HepG2 (cell line): ENCODE measurements around the gene YIF1B. TPM values are rescaled to one million over a fixed set of nuclear protein-coding genes. Genes with fewer than 3 reads are reported as not detected.

Source experiments
- ATAC-seq: fragments of 200-7000 bp; cut with Tn5 transposase; 3 replicates; pipeline ENCODE4 v1.9.1; 2020; ENCODE audit warnings: mild to moderate bottlenecking, moderate library complexity
- BruUV-seq: library from RNA; stranded (reverse); fragments of 400-500 nt; replicated peaks from 2 replicates; lab custom pipeline; 2021; lab: Mats Ljungman, UMichigan
- CTCF ChIA-PET: fragments of 300-600 bp; formaldehyde crosslinking; extraction: SDS; loops from one replicate; lab custom pipeline; 2021; ENCODE audit warnings: low total read pairs, inconsistent platforms, low intra/inter-chr PET ratio; lab: Yijun Ruan, JAX
- POLR2A ChIA-PET: fragments of 350-600 bp; sonication (Branson Sonifier 250); formaldehyde crosslinking; loops from one replicate; lab custom pipeline; 2020; ENCODE audit warnings: antibody characterized with exemption, inconsistent platforms; lab: Yijun Ruan, JAX
- DNase-seq: peaks from one replicate; pipeline ENCODE4 v3.0.0-alpha.2; 2015; ENCODE audit warnings: low spot score
- FAIRE-seq: peaks from 3 replicates; lab custom pipeline; 2011; peaks lifted over from hg19 to GRCh38; lab: Jason Lieb, UNC
- H2AFZ ChIP-seq: one replicate; pipeline ENCODE4 v1.6.1; 2011; ENCODE audit warnings: low read length, inconsistent platforms
- H3K27ac ChIP-seq: fragments of 300-600 bp; 3 replicates; pipeline ENCODE4 v1.8.0; 2011; ENCODE audit warnings: mixed run types, mild to moderate bottlenecking, mixed read lengths, low read length, inconsistent platforms; ENCODE audit not compliant: insufficient read depth; ENCODE audit errors: extremely low read length
- H3K27me3 ChIP-seq, 2 experiments: fragments of 200-600 bp in 1 of 2; 2 replicates in 1 of 2; 3 replicates in 1 of 2; pipeline versions ENCODE4 v1.6.0 to v1.8.0; 2011; ENCODE audit warnings: low read length in 2 of 2, mild to moderate bottlenecking in 2 of 2, moderate library complexity in 2 of 2, inconsistent platforms in 1 of 2; ENCODE audit not compliant: insufficient read depth in 2 of 2, control insufficient read depth in 1 of 2
- H3K36me3 ChIP-seq, 2 experiments: fragments of 200-600 bp in 1 of 2; replicated peaks in 1 of 2; 2 replicates in 1 of 2; 3 replicates in 1 of 2; pipeline versions ENCODE4 v1.5.1 to v1.8.0; 2011; ENCODE audit warnings: low read length in 2 of 2, inconsistent platforms in 1 of 2; ENCODE audit not compliant: insufficient read depth in 2 of 2, control insufficient read depth in 1 of 2
- H3K4me1 ChIP-seq: 2 replicates; pipeline ENCODE4 v1.5.1; 2012; ENCODE audit warnings: low read length, inconsistent platforms; ENCODE audit not compliant: insufficient read depth
- H3K4me2 ChIP-seq: 2 replicates; pipeline ENCODE4 v1.6.0; 2011; ENCODE audit warnings: low read depth, low read length, inconsistent platforms
- H3K4me3 ChIP-seq, 3 experiments: fragments of 200-600 bp in 1 of 3; sonication (generic), shearing (Covaris generic) in 1 of 3; replicated peaks in 1 of 3; 2 replicates each; pipeline ENCODE4 v1.5.1; 2011 to 2016; ENCODE audit warnings: low read length in 3 of 3, inconsistent platforms in 2 of 3, low read depth in 2 of 3, mild to moderate bottlenecking in 2 of 3, control low read depth in 1 of 3, mixed read lengths in 1 of 3; ENCODE audit not compliant: insufficient read depth in 1 of 3
- H3K79me2 ChIP-seq: one replicate; pipeline ENCODE4 v1.6.1; 2011; ENCODE audit warnings: low read length, inconsistent platforms; ENCODE audit not compliant: insufficient read depth
- H3K9ac ChIP-seq: 2 replicates; pipeline ENCODE4 v1.6.0; 2011; ENCODE audit warnings: mild to moderate bottlenecking, low read depth, low read length, inconsistent platforms; ENCODE audit not compliant: insufficient read depth
- H3K9me3 ChIP-seq: 2 replicates; pipeline ENCODE4 v1.5.1; 2012; ENCODE audit warnings: mild to moderate bottlenecking, low read length
- H4K20me1 ChIP-seq: 2 replicates; pipeline ENCODE4 v1.6.0; 2011; ENCODE audit warnings: inconsistent platforms, mild to moderate bottlenecking, low read length, moderate library complexity; ENCODE audit not compliant: insufficient read depth
- ATF6 ChIP-seq: sonication (generic); formaldehyde crosslinking; conservative IDR thresholded peaks from 2 replicates; pipeline ENCODE4 v1.4.0; 2020; ENCODE audit warnings: missing genetic modification reagents
- BHLHE40 ChIP-seq: IDR thresholded peaks from 2 replicates; pipeline ENCODE4 v1.6.1; 2011; ENCODE audit warnings: low read length, improper control_type of control experiment
- GLI4 ChIP-seq: sonication (generic); formaldehyde crosslinking; IDR thresholded peaks from 2 replicates; pipeline ENCODE4 v1.5.1; 2020; ENCODE audit warnings: missing genetic modification reagents, mild to moderate bottlenecking, moderate library complexity, borderline replicate concordance
- HOXA9 ChIP-seq: sonication (generic); formaldehyde crosslinking; IDR thresholded peaks from 2 replicates; pipeline ENCODE4 v1.8.1; 2022; ENCODE audit warnings: missing genetic modification reagents, mild to moderate bottlenecking, moderate library complexity, borderline replicate concordance
- KMT2B ChIP-seq: IDR thresholded peaks from 2 replicates; pipeline ENCODE4 v1.6.1; 2016; ENCODE audit warnings: missing genetic modification reagents, missing compliant biosample characterization
- REL ChIP-seq: sonication (generic); formaldehyde crosslinking; conservative IDR thresholded peaks from 2 replicates; pipeline ENCODE4 v1.8.0; 2022; ENCODE audit warnings: mild to moderate bottlenecking, missing genetic modification reagents, moderate library complexity
- ZC3H4 ChIP-seq: sonication (generic); formaldehyde crosslinking; IDR thresholded peaks from 2 replicates; pipeline ENCODE4 v1.4.0; 2020; ENCODE audit warnings: missing genetic modification reagents, borderline replicate concordance
- ZNF329 ChIP-seq: sonication (generic); formaldehyde crosslinking; IDR thresholded peaks from 2 replicates; pipeline ENCODE4 v1.9.0; 2021; ENCODE audit warnings: low read depth, mild to moderate bottlenecking, missing genetic modification reagents
- ZNF549 ChIP-seq: sonication (generic); formaldehyde crosslinking; IDR thresholded peaks from 2 replicates; pipeline ENCODE4 v1.5.0; 2020; ENCODE audit warnings: missing genetic modification reagents
- ZSCAN29 ChIP-seq: sonication (generic); formaldehyde crosslinking; conservative IDR thresholded peaks from 2 replicates; pipeline ENCODE4 v1.4.0; 2020; ENCODE audit warnings: mild to moderate bottlenecking, missing genetic modification reagents
- WGBS: methylation state at CpG from one replicate; pipeline ENCODE4 v1.1.6; 2017; ENCODE audit warnings: low lambda C conversion rate; 5-methylcytosine and 5-hydroxymethylcytosine counted together
- in situ Hi-C: cut with HindIII; loops from 2 replicates; pipeline ENCODE4 v1.10.0; 2017; ENCODE audit warnings: low pct_unique_long_range_greater_than_20kb; ENCODE audit not compliant: extremely low pct_ligation_motif_present
- intact Hi-C: fragments of 100-400 bp; cut with micrococcal nuclease; formaldehyde crosslinking; loops from one replicate; pipeline ENCODE4 v1.10.0; 2022; ENCODE audit not compliant: unreplicated experiment
- polyA plus RNA-seq, 8 experiments: library from polyadenylated mRNA; depleted of rRNA in 3 of 8; stranded (reverse) in 7 of 8; unstranded in 1 of 8; fragments of >200 nt; fragmentation: Illumina TruSeq in 4 of 8; extraction: Trizol in 4 of 8; gene quantifications; 2 replicates each; pipeline versions ENCODE4 v1.2.1 to v1.2.3, GENCODE V29; 2011 to 2016; ENCODE audit warnings: low read depth in 4 of 8, missing spikeins in 1 of 8, mixed read lengths in 1 of 8; ENCODE audit not compliant: insufficient read depth in 1 of 8
- total RNA-seq, 5 experiments: library from RNA; depleted of rRNA; stranded (reverse); fragments of >200 nt; fragmentation: Illumina TruSeq; extraction: Trizol; gene quantifications; 2 replicates each; pipeline ENCODE4 v1.2.3, GENCODE V29; 2016; ENCODE audit warnings: low read depth in 1 of 5
- TF ChIP-seq, protein P1 (sequence below): sonication (generic); formaldehyde crosslinking; IDR thresholded peaks from 2 replicates; pipeline ENCODE4 v1.8.0; 2022; ENCODE audit warnings: missing genetic modification reagents, mild to moderate bottlenecking, inconsistent platforms, borderline replicate concordance
- TF ChIP-seq, protein P2 (sequence below): sonication (generic); formaldehyde crosslinking; IDR thresholded peaks from 2 replicates; pipeline ENCODE4 v1.4.0; 2020; ENCODE audit warnings: missing genetic modification reagents, borderline replicate concordance

Gene YIF1B
- total and polyA plus RNA-seq, 2 of the 13 experiments (the other 11 are each of a cell fraction or from before 2014, with no cell fraction given), result 41.4 to 85.2 TPM

- Histone ChIP-seq H3K4me3 (no peak overlapping the region), H3K9me3 (no peaks in the 10 kb centered on the region), H3K9ac (no peak overlapping the region), H2AFZ (no peak overlapping the region), H3K27me3 (no peaks in the 10 kb centered on the region; a peak in 2 of 5 replicates), H3K79me2 (peaks cover 4% of the 10 kb centered on the region), H3K4me1 (peaks cover 12% of the 10 kb centered on the region), H4K20me1 (no peaks in the 10 kb centered on the region), H3K36me3 (peaks cover 3 to 6% of the 10 kb centered on the region in 2 experiments; a peak in 3 of 5 replicates), H3K4me2 (no peak overlapping the region), H3K27ac (no peak overlapping the region)
- DNase-seq (no peak), FAIRE-seq (no peak), ATAC-seq (no peak)
- CTCF ChIA-PET, result no interaction called here
- BruUV-seq, result no TSS peak
- TF ChIP-seq ZNF549 (CRISPR knock-in tag) (no peak), KMT2B (CRISPR knock-in tag) (no peak), BHLHE40 (no peak), ZNF329 (CRISPR knock-in tag) (no peak), ZSCAN29 (no peak), HOXA9 (CRISPR knock-in tag) (no peak), ZC3H4 (CRISPR knock-in tag) (no peak), ATF6 (CRISPR knock-in tag) (no peak), REL (CRISPR knock-in tag) (no peak), GLI4 (CRISPR knock-in tag) (no peak)
- TF ChIP-seq, protein P1, sequence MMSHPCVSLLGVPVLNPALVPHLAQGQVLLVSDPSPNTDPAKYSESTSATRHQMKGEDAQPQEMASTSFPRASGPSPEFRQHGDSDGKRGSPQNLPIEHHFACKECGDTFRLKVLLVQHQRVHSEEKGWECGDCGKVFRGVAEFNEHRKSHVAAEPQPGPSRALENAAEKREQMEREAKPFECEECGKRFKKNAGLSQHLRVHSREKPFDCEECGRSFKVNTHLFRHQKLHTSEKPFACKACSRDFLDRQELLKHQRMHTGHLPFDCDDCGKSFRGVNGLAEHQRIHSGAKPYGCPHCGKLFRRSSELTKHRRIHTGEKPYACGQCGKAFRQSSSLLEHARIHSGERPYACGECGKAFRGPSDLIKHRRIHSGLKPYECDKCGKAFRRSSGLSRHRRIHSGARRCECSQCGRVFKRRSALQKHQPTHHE (CRISPR knock-in tag), result no peak
- TF ChIP-seq, protein P2, sequence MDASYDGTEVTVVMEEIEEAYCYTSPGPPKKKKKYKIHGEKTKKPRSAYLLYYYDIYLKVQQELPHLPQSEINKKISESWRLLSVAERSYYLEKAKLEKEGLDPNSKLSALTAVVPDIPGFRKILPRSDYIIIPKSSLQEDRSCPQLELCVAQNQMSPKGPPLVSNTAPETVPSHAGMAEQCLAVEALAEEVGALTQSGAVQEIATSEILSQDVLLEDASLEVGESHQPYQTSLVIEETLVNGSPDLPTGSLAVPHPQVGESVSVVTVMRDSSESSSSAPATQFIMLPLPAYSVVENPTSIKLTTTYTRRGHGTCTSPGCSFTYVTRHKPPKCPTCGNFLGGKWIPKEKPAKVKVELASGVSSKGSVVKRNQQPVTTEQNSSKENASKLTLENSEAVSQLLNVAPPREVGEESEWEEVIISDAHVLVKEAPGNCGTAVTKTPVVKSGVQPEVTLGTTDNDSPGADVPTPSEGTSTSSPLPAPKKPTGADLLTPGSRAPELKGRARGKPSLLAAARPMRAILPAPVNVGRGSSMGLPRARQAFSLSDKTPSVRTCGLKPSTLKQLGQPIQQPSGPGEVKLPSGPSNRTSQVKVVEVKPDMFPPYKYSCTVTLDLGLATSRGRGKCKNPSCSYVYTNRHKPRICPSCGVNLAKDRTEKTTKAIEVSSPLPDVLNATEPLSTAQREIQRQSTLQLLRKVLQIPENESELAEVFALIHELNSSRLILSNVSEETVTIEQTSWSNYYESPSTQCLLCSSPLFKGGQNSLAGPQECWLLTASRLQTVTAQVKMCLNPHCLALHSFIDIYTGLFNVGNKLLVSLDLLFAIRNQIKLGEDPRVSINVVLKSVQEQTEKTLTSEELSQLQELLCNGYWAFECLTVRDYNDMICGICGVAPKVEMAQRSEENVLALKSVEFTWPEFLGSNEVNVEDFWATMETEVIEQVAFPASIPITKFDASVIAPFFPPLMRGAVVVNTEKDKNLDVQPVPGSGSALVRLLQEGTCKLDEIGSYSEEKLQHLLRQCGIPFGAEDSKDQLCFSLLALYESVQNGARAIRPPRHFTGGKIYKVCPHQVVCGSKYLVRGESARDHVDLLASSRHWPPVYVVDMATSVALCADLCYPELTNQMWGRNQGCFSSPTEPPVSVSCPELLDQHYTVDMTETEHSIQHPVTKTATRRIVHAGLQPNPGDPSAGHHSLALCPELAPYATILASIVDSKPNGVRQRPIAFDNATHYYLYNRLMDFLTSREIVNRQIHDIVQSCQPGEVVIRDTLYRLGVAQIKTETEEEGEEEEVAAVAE (CRISPR knock-in tag), result no peak
- in situ Hi-C loops, result no loop called here
- POLR2A ChIA-PET, result no interaction called here
- intact Hi-C loops, result no loop called here
- WGBS, result over 99% methylated on average over 6 of the region's 6 CpGs
Measured at GRCh38 chr19:38310986-38311385, 4.8 kb downstream of the YIF1B start.
